Measurements from ENCODE around the gene UBL4A.
A peak's percentile ranks its signal among the peaks of the same experiment; 100 is the strongest.

Gene UBL4A

GRCh38 chrX:154486396-154487207 is at the start of gene UBL4A:
Gene UBL4A, minus strand, starts transcription at chrX:154486615. Its CDS starts 31 bp downstream, at chrX:154486584.
- DNase-seq: peak; percentile 84

DNA sequence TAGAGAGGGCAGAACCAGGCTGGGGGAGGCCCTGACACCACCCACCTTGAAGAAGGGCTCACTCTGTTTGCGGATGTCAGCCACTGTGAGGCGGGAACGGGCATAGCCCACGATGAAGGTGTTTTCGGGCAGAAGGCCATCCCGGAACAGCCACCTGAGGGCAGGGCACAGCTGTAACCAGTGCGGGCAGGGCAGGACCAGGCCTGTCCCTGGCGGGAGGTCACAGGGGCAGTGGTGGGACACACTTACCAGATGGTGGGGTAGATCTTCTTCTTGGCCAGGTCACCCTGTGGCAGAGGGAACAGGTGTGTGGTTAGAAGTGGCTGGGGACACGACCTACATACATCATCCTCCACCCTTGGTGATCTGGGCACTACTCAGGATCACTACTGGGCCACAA is 49.5 kb upstream of the UBL4A start:
- DNase-seq: no peak

DNA sequence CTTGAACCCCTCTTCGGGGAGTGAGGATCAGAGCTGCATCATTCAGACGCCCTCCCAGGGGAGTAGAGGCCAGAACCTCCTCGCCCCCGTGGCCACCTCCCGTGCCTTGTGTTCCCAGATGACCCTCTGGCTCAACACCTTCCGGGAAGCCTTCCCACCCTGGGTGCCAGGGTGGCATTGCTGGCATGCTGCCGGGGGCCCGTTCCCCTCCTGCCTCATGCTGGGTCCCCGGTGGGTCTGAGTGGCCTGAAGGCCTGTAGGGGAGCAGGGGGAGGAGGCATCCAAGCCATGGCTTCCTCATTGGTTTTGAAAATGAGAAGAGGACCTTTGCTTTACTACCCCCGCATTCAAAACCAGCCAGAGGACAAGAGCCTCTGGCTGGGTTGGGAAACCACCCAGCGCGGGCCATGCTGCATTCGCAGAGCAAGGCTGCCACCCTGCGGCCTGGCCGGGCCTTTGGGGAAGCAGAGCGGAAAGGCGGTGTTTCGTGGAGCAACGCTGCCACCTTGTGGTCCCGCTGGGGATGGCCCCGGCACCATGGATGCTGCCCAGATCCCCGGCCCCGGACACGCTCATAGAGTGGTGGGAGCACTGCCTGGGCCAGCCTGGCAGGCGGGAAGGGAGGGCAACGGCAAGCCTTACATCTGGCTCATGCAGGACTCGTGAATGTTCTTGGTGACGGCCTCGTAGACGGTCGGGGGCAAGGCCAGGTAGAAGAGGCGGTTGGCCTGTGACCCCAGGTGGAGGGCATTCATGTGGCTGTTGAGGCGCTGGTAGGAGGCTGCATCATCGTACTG is 48.3 kb upstream of the UBL4A start:
- peak; percentile 92 for DNase-seq

DNA sequence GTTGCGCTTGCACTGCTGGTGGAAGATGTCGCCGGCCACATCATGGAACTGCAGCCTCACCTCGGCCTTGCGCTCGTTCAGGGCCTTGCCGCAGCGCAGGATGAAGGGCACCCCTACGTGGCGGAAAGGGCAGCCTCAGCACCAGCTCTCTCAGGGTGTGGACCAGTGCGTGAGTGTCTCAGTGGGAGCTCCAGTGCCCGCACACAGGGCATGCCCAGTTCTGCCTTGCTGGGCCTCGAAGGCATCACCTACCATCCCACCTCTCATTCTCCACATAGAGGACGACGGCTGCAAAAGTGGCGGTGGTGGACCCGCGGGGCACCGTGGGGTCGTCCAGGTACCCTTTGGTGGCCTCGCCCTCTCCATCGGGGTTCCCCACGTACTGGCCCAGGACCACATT is 46.3 kb upstream of the UBL4A start:
- no peak for DNase-seq

DNA sequence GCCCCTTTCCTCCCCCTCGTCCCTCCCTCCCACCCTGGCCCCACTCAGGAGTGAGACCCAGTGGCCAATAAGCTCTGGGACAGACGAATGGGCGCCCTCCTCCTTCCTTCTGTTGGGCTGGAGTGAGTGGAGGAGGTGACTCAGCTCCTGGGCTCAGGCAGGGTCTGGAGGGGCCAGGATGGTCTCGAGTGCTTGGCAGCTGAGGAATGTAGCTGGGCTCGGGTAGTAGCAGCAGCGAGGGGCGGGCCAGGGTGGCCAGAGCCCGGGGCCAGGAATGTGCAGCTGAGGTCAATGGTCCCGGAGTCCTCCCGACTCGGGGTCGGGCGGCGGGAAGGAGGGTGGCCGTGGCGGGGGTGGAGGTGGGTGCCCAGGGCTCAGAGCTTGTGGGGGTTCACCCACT is 45.2 kb upstream of the UBL4A start:
- no peak for DNase-seq

- peak; percentile 45 for DNase-seq
These were observed 43.9 kb upstream of the UBL4A start for GRCh38 chrX:154530286-154530685.

- peak; percentile 19 for DNase-seq
These were observed 42.8 kb upstream of the UBL4A start for GRCh38 chrX:154529206-154529612.

- peak; percentile 89 for DNase-seq
These were observed 40.7 kb upstream of the UBL4A start for GRCh38 chrX:154526901-154527675.

DNA sequence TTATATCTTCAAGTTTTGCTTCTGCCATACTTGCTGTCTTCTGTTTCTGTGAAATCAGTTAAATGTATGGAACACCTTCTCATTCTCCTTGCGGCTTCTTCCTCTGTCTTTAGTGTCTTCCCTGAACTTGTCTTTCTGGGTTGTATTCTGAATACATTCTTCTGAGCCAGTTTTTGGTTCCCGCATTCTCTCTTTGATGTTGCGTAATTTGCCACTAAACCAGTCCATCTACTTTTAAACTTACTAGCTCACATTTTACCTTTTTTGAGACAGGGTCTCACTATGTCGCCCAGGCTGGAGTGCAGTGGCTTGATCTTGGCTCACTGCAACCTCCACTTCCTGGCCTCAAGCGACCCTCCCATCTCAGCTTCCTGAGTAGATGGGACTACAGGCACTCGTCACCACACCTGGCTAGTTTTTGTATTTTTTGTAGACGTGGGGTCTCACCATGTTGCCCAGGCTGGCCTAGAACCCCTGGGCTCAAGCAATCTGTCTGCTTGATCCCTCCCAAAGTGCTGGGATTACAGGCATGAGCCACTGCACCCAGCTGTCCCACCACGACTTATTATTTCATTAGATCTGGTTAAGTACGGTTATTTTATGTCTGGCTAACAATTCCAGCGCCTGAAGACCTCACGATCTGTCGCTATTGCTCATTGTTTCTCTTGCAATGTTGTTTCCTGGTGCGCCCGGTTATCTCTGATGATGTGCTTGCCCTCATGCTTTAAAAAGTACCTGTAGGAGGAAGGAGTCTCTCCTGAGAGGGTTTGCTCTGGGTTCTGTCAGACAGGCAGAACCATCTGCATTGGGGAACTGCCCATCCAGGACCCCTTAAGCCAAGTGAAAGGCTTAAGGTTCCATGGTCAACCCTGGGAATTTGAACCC is 39.4 kb upstream of the UBL4A start:
- DNase-seq: no peak

DNA sequence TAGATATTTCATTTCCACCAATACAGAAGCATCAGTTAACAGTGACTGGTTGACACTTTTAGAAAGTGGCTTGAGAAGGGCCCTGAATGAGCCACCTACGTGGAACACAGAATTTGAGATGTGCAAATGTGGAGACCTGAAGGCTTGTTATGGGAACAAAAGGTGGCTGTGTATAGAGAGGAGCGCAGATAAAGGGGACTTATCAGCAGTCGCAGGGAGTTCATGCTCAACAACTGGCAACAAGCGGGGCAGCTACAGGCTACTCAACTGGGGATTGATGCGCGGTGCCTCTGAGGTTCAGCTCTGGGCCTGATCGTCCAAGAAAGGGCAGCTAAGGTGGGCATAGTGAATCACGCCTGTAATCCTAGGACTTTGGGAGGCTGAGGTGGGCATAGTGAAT is 33.0 kb upstream of the UBL4A start:
- no peak for DNase-seq

- peak; percentile 32 for DNase-seq
These were observed 30.8 kb upstream of the UBL4A start for GRCh38 chrX:154517101-154517781.

- peak; percentile 65 for DNase-seq
These were observed 30.3 kb upstream of the UBL4A start for GRCh38 chrX:154516656-154517100.

DNA sequence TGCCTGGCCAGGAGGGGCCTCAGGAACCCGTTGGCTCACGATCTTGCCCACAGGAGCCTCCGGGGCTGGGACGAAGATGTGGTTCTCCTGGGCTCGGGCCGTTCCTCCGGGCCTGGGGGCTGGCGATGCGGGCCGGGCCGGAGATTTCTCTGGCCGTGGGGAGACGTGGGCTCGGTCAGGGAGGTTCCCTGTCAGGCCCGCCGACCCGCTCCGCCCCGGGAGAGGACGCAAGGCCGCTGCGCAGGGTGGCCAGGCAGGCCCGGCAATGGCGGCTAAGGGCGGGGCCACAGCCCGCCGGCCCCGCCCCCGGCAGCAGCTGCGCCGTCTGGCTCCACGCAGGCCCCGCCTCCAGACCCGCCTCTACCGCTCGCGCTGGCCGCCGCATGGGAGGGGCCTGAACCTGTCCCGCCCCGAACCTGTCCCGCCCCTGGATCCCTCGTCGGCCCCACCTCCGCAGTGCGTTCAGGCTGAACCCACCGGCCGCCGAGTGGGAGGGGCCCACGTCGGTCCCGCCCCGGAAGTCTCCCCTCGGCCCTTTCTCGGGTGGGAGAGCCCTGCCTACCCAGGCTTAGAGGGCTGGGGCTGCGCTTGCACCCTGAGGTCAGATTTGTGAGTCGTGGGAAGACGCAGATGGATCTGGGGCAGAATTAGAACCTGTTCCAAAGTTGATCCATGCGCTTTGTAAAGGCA is 29.7 kb upstream of the UBL4A start, which contains the start of gene FAM3A:
Gene FAM3A (minus strand): TSS at position 267 of the 690 bp plus-strand sequence. CDS start 460 bp downstream, outside the sequence.
- DNase-seq: peak; percentile 95

GRCh38 chrX:154515090-154515965 is 28.9 kb upstream of the UBL4A start:
- peak; percentile 82 for DNase-seq

DNA sequence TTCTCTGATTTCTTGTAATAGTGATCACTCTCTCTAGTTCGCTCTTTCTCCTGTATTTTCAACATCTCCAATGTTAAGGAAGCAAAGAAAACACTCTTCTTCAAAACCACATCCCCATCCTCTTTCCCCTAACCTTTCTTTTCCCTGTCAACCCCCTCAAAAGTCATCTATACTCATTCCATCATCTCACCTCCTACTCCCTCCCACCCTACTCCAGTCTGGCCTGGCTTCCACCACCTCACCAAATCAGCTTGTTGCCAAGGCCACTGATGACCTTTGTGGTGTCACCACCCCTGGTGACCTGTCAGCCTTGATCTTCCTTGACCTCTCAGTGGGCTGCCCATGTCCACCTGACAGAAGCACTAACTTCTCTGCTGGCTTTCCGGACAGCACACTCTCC is 27.3 kb upstream of the UBL4A start:
- no peak for DNase-seq

DNA sequence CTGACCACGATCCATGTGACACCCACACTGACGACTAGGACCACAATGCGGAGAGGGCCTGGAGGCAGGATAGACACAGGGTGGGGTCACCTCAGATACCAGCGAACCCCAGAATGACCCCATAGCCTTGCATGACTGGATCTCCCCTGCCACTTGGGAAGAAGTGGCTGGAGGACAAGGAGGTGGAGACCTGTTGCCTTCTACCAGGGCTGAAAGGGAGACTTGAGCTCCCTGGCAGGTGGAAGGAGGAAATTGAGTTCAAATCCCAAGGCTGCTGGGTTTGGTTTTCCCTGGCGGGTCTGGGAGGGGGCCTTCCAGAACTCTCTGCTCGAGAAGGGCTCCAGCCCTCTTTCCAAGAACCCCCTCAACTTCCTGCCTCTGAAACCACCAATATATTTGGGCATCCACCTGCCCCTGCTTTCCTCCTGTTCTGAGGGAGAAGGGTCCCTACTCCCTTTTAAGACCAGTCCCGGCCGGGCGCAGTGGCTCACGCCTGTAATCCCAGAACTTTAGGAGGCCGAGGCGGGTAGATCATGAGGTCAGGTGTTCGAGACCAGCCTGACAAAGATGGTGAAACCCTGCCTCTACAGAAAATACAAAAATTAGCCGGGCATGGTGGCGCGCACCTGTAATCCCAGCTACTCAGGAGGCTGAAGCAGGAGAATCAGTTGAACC is 26.6 kb upstream of the UBL4A start:
- DNase-seq: no peak

- no peak for DNase-seq
These were observed 25.3 kb upstream of the UBL4A start for GRCh38 chrX:154511761-154512160.

DNA sequence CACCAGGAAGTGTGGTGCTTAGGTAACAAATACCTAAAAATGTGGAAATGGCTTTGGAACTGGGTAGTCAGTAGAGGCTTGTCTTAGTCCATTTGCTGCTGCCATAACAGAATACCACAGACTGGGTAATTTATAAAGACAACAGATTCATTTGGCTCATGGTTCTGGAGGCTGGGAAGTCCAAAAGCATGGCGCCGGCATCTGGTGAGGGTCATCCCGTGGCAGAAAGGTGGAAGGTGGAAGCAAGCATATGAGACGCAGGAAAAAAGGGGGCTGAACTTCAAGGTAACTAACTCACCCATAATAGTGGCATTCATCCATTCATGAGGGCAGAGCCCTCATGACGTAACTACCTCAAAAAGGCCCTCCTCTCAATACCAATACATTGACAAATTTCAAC is 23.0 kb upstream of the UBL4A start:
- no peak for DNase-seq

- no peak for DNase-seq
These were observed 21.9 kb upstream of the UBL4A start for GRCh38 chrX:154508384-154508745.

Data from DMS53 (cell line).